CD4-positive, CD25-positive, alpha-beta regulatory T cell (primary cell): ENCODE results near the gene MDM2. TPM values are rescaled to one million over a fixed set of nuclear protein-coding genes. Genes with fewer than 3 reads are reported as not detected.

Experiments used
- ATAC-seq, 2 donors: fragments of 150-1000 bp; cut with Tn5 transposase; one replicate each; pipeline ENCODE4 v1.10.0; 2021; ENCODE audit warnings: low read depth in 2 of 2, moderate number of reproducible peaks in 2 of 2, moderate library complexity in 1 of 2
- DNase-seq, 3 donors: peaks; one replicate each; pipeline versions ENCODE4 v3.0.0 to v3.0.0-alpha.2; 2012 to 2022; ENCODE audit warnings: mixed read lengths in 1 of 3
- H3K27ac ChIP-seq: one replicate; pipeline ENCODE4 v1.7.0; 2013; ENCODE audit warnings: mild to moderate bottlenecking, low read length; ENCODE audit not compliant: insufficient read depth, poor library complexity, severe bottlenecking
- H3K27me3 ChIP-seq: one replicate; pipeline ENCODE4 v1.7.0; 2013; ENCODE audit warnings: low read length; ENCODE audit not compliant: control insufficient read depth, insufficient read depth
- H3K36me3 ChIP-seq: one replicate; pipeline ENCODE4 v1.7.0; 2013; ENCODE audit warnings: mild to moderate bottlenecking, low read length, moderate library complexity; ENCODE audit not compliant: control insufficient read depth, insufficient read depth
- H3K4me1 ChIP-seq: 2 replicates; pipeline ENCODE4 v1.7.0; 2013; ENCODE audit warnings: mild to moderate bottlenecking, low read length; ENCODE audit not compliant: insufficient read depth, control insufficient read depth, poor library complexity, severe bottlenecking
- H3K4me3 ChIP-seq: one replicate; pipeline ENCODE4 v1.7.0; 2013; ENCODE audit warnings: low read depth, mild to moderate bottlenecking, low read length, moderate library complexity
- H3K9me3 ChIP-seq, 2 experiments: 1 replicate in 1 of 2; 2 replicates in 1 of 2; pipeline ENCODE4 v1.7.0; 2013; ENCODE audit warnings: low read length in 2 of 2, mild to moderate bottlenecking in 1 of 2, moderate library complexity in 1 of 2; ENCODE audit not compliant: control insufficient read depth in 2 of 2
- H3K27ac Mint-ChIP-seq, 3 donors: one replicate each; pipeline ENCODE4 v1.8.0; 2020 to 2022; ENCODE audit warnings: mild to moderate bottlenecking in 3 of 3, mixed read lengths in 3 of 3, moderate library complexity in 2 of 3
- H3K27me3 Mint-ChIP-seq: one replicate; pipeline ENCODE4 v1.8.0; 2022; ENCODE audit warnings: mild to moderate bottlenecking, mixed read lengths
- H3K36me3 Mint-ChIP-seq: one replicate; pipeline ENCODE4 v1.8.0; 2020; ENCODE audit warnings: mixed read lengths
- H3K4me1 Mint-ChIP-seq, 4 donors: one replicate each; pipeline ENCODE4 v1.8.0; 2020 to 2022; ENCODE audit warnings: mixed read lengths in 4 of 4, mild to moderate bottlenecking in 1 of 4
- H3K4me3 Mint-ChIP-seq, 4 donors: one replicate each; pipeline ENCODE4 v1.8.0; 2020 to 2022; ENCODE audit warnings: mild to moderate bottlenecking in 4 of 4, mixed read lengths in 4 of 4, moderate library complexity in 3 of 4
- H3K9me3 Mint-ChIP-seq, 7 donors: one replicate each; pipeline ENCODE4 v1.8.0; 2020 to 2022; ENCODE audit warnings: mixed read lengths in 7 of 7, mild to moderate bottlenecking in 3 of 7, moderate library complexity in 2 of 7
- polyA plus RNA-seq, 4 donors: library from polyadenylated mRNA; unstranded; fragments of 300-500 nt; fragmentation: Illumina TruSeq; gene quantifications; one replicate each; pipeline ENCODE4 v1.2.3, GENCODE V29; 2021
- total RNA-seq: library from RNA; stranded (reverse); gene quantifications from one replicate; pipeline ENCODE4 v1.2.3, GENCODE V29; 2022

The MDM2 gene
- total RNA-seq (101 TPM), polyA plus RNA-seq (10 to 100 TPM; 21.8 to 26.4 (median 23.3) TPM)

GRCh38 chr12:68807576-68808387 is at the start of gene MDM2:
Gene MDM2 (plus strand): TSS chr12:68808177. CDS start chr12:68808478, 301 bp downstream.
- Mint-ChIP-seq H3K27me3 (peaks cover 4% of the 10 kb centered on the region), H3K27ac (peak within 1 kb of the TSS; percentile 98 to 99 (median 98)), H3K36me3 (peaks cover 12% of the 10 kb centered on the region), H3K4me1 (peaks cover 7 to 42% (median 24%) of the 10 kb centered on the region in 4 donors), H3K9me3 (peaks cover 0 to 2% (median 0%) of the 10 kb centered on the region in 7 donors), H3K4me3 (peak within 1 kb of the TSS; percentile 89 to 99 (median 95))
- H3K36me3 ChIP-seq = peaks cover 10% of the 10 kb centered on the region
- DNase-seq = peak; percentile 96 to 98 (median 97)
- H3K4me3 ChIP-seq = peak within 1 kb of the TSS; percentile 95
- peak within 1 kb of the TSS; percentile 95 for H3K27ac ChIP-seq
- no peaks in the 10 kb centered on the region for H3K27me3 ChIP-seq
- ATAC-seq = peak; percentile 91 to 94
- H3K4me1 ChIP-seq = peaks cover 37% of the 10 kb centered on the region
- H3K9me3 ChIP-seq = no peaks in the 10 kb centered on the region

- H3K27me3 Mint-ChIP-seq = no peaks in the 10 kb centered on the region
- no peak for DNase-seq
- Histone ChIP-seq H3K4me1 (no peaks in the 10 kb centered on the region), H3K4me3 (no peak overlapping the region), H3K27ac (no peak overlapping the region), H3K36me3 (peaks cover 38% of the 10 kb centered on the region), H3K9me3 (no peaks in the 10 kb centered on the region), H3K27me3 (no peaks in the 10 kb centered on the region)
- peaks cover 0 to 4% (median under 1%) of the 10 kb centered on the region in 4 donors for H3K4me1 Mint-ChIP-seq
- H3K4me3 Mint-ChIP-seq = no peak overlapping the region
- peaks cover 54% of the 10 kb centered on the region for H3K36me3 Mint-ChIP-seq
- H3K9me3 Mint-ChIP-seq = no peaks in the 10 kb centered on the region
- no peak overlapping the region for H3K27ac Mint-ChIP-seq
- ATAC-seq = no peak
These were observed 48.1 kb upstream of the MDM2 start for GRCh38 chr12:68759852-68760251.

GRCh38 chr12:68760806-68761441 is 47.1 kb upstream of the MDM2 start:
- H3K36me3 Mint-ChIP-seq = peaks cover 47% of the 10 kb centered on the region
- ATAC-seq = no peak

DNA sequence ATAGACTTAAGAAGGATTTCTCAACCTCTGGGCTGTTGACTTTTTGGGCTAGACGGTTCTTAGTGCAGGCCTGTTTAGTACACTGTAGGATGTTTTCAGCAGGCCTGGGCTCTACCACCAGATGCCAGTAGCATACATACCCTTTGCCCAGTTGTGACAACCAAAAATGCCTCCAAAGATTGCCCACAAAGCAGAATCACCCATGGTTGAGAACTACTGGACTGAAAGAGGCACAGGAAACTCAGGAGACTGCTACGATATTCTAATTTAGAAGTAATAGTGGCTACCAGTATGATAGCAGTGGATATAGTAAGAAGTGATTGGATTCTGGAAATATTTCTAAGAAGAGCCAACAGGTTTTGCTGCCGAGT is 46.5 kb upstream of the MDM2 start:
- ATAC-seq = no peak
- DNase-seq = no peak
- Mint-ChIP-seq H3K27ac (peak overlapping the region in 1 of 3 donors; percentile 86), H3K27me3 (no peaks in the 10 kb centered on the region), H3K4me3 (no peak overlapping the region), H3K4me1 (peaks cover 0 to 4% (median under 1%) of the 10 kb centered on the region in 4 donors), H3K36me3 (peaks cover 42% of the 10 kb centered on the region), H3K9me3 (no peaks in the 10 kb centered on the region)
- H3K4me3 ChIP-seq = no peak overlapping the region
- H3K27ac ChIP-seq = no peak overlapping the region
- no peaks in the 10 kb centered on the region for H3K4me1 ChIP-seq
- no peaks in the 10 kb centered on the region for H3K27me3 ChIP-seq
- no peaks in the 10 kb centered on the region for H3K9me3 ChIP-seq
- peaks cover 30% of the 10 kb centered on the region for H3K36me3 ChIP-seq

More at GRCh38 chr12:68760806-68761441, 47.1 kb upstream of the MDM2 start:
- Histone ChIP-seq H3K27me3 (no peaks in the 10 kb centered on the region), H3K4me1 (no peaks in the 10 kb centered on the region), H3K27ac (no peak overlapping the region), H3K4me3 (no peak overlapping the region), H3K9me3 (no peaks in the 10 kb centered on the region), H3K36me3 (peaks cover 30% of the 10 kb centered on the region)
- H3K27me3 Mint-ChIP-seq = no peaks in the 10 kb centered on the region
- DNase-seq = no peak
- no peaks in the 10 kb centered on the region for H3K9me3 Mint-ChIP-seq
- peaks cover 0 to 4% (median under 1%) of the 10 kb centered on the region in 4 donors for H3K4me1 Mint-ChIP-seq
- no peak overlapping the region for H3K27ac Mint-ChIP-seq
- H3K4me3 Mint-ChIP-seq = no peak overlapping the region

DNA sequence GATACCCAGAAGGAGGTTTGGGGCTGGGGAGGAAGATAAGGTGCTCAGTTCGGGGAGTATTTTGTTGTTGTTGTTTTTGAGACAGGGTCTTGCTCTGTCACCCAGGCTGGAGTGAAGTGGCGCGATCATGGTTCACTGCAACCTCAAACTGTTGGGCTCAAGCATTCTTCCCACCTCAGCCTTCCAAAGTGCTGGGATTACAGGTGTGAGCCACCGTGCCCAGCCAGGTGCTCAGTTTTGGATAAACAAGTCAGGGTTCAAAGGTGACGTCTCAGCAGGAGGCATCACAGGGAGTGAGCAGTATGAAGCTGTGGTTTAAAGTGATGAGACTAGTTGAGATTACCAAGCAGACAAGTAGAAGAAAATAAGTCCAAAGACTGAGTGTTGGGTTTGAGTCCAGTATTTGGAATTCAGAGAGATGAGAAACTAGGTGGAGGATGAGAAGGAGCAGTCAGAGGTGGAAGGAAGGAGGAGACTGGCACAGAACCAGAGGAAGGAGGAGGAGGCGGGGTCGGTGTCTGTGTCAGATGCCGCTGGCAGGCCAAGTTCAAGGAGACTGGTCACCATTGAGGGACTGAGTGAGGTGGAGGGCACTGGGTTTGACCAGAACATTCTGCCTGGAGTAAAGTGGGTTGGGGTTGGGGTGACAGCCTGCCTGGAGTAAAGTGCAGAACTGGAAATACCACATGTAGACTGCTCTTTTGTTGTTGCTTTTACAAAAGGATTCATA is 45.9 kb upstream of the MDM2 start:
- no peaks in the 10 kb centered on the region for H3K9me3 ChIP-seq
- H3K36me3 Mint-ChIP-seq = peaks cover 44% of the 10 kb centered on the region
- no peak overlapping the region for H3K4me3 Mint-ChIP-seq
- H3K4me1 Mint-ChIP-seq = peaks cover 0 to 4% (median under 1%) of the 10 kb centered on the region in 4 donors
- no peaks in the 10 kb centered on the region for H3K27me3 Mint-ChIP-seq
- peaks cover 35% of the 10 kb centered on the region for H3K36me3 ChIP-seq
- no peaks in the 10 kb centered on the region for H3K27me3 ChIP-seq
- no peaks in the 10 kb centered on the region for H3K4me1 ChIP-seq
- H3K27ac Mint-ChIP-seq = peak overlapping the region; percentile 7 to 86 (median 58)
- no peak overlapping the region for H3K27ac ChIP-seq
- ATAC-seq (no peak), DNase-seq (no peak)
- no peak overlapping the region for H3K4me3 ChIP-seq
- H3K9me3 Mint-ChIP-seq = no peaks in the 10 kb centered on the region

DNA sequence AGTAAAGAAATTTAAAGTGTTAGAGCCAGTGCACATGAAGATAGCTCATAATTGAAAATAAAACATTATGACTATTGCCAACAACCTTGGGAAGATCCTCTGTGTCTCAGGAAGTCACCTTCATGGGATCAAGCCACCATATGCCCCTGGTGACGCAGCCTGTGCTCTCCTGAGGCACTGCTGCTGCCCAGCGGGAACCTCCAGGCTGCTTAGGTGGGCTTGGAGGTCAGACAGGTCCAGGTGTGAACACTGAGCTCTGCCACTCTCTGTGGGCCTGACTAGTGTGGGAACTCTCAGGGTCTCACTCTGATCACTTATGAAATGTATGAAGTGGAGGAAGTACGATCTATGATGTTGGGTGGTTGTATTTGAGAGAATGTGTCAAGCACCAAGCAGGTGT is 45.3 kb upstream of the MDM2 start:
- no peaks in the 10 kb centered on the region for H3K27me3 ChIP-seq
- peaks cover 0 to 4% (median under 1%) of the 10 kb centered on the region in 4 donors for H3K4me1 Mint-ChIP-seq
- H3K36me3 Mint-ChIP-seq = peaks cover 39% of the 10 kb centered on the region
- no peaks in the 10 kb centered on the region for H3K9me3 Mint-ChIP-seq
- no peak for ATAC-seq
- no peak for DNase-seq
- H3K27ac ChIP-seq = no peak overlapping the region
- H3K9me3 ChIP-seq = no peaks in the 10 kb centered on the region
- no peak overlapping the region for H3K4me3 Mint-ChIP-seq
- H3K27ac Mint-ChIP-seq = peak overlapping the region in 2 of 3 donors; percentile 24 to 86
- no peaks in the 10 kb centered on the region for H3K4me1 ChIP-seq
- H3K4me3 ChIP-seq = no peak overlapping the region
- peaks cover 35% of the 10 kb centered on the region for H3K36me3 ChIP-seq
- no peaks in the 10 kb centered on the region for H3K27me3 Mint-ChIP-seq

- ATAC-seq (no peak), DNase-seq (no peak)
- Histone ChIP-seq H3K9me3 (no peaks in the 10 kb centered on the region), H3K4me3 (no peak overlapping the region), H3K4me1 (no peaks in the 10 kb centered on the region), H3K27ac (no peak overlapping the region), H3K36me3 (peaks cover 22% of the 10 kb centered on the region), H3K27me3 (no peaks in the 10 kb centered on the region)
- no peaks in the 10 kb centered on the region for H3K27me3 Mint-ChIP-seq
- H3K9me3 Mint-ChIP-seq = peaks cover 0 to 2% (median 0%) of the 10 kb centered on the region in 7 donors
- no peak overlapping the region for H3K4me3 Mint-ChIP-seq
- H3K27ac Mint-ChIP-seq = no peak overlapping the region
- H3K36me3 Mint-ChIP-seq = peaks cover 28% of the 10 kb centered on the region
- H3K4me1 Mint-ChIP-seq = peaks cover 0 to 9% (median 8%) of the 10 kb centered on the region in 4 donors
These were observed 42.3 kb upstream of the MDM2 start for GRCh38 chr12:68765696-68766095.
